ENCODE measurements around the gene DGKG.

DGKG gene

DNA sequence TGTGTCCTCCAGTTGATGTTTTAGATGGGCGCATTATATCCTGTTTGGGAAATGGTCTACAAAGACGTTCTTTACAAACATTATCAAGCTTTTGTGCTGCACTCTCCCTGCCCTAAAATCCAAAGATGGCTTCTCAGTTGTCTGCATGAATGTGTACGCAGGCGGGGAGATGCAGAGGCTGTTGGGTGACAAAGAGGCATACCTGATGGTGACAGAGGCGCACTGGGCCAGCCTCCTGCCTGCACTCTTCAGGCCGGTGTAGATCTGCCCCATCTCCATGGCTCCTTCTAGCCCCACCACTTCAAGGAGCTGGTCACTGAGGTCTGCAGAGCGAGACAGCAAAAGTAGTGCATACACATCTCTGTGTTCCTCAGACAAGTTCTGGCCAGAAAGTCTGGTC lies 197.3 kb downstream of the DGKG start:
- DNase-seq (ENCODE audit: low spot score): no peak
- H3K36me3 ChIP-seq (ENCODE audit: low read depth): no peaks in the 10 kb centered on the region
- no peak for ATAC-seq (ENCODE audit: low read depth)
- H3K9me3 ChIP-seq (ENCODE audit: severe bottlenecking): no peaks in the 10 kb centered on the region
- no peak overlapping the region for H3K27ac ChIP-seq (ENCODE audit: poor library complexity, severe bottlenecking)
- H3K27me3 ChIP-seq (ENCODE audit: insufficient read depth, poor library complexity, severe bottlenecking): peaks cover 6% of the 10 kb centered on the region
- TF ChIP-seq, protein P1, sequence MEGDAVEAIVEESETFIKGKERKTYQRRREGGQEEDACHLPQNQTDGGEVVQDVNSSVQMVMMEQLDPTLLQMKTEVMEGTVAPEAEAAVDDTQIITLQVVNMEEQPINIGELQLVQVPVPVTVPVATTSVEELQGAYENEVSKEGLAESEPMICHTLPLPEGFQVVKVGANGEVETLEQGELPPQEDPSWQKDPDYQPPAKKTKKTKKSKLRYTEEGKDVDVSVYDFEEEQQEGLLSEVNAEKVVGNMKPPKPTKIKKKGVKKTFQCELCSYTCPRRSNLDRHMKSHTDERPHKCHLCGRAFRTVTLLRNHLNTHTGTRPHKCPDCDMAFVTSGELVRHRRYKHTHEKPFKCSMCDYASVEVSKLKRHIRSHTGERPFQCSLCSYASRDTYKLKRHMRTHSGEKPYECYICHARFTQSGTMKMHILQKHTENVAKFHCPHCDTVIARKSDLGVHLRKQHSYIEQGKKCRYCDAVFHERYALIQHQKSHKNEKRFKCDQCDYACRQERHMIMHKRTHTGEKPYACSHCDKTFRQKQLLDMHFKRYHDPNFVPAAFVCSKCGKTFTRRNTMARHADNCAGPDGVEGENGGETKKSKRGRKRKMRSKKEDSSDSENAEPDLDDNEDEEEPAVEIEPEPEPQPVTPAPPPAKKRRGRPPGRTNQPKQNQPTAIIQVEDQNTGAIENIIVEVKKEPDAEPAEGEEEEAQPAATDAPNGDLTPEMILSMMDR (IDR thresholded peaks at IDR 0.05; ENCODE audit: poor library complexity, severe bottlenecking): no peak
- no peak overlapping the region for H3K4me3 ChIP-seq (ENCODE audit: severe bottlenecking)
- no peaks in the 10 kb centered on the region for H3K4me1 ChIP-seq (ENCODE audit: insufficient read depth, poor library complexity, severe bottlenecking)

DNA sequence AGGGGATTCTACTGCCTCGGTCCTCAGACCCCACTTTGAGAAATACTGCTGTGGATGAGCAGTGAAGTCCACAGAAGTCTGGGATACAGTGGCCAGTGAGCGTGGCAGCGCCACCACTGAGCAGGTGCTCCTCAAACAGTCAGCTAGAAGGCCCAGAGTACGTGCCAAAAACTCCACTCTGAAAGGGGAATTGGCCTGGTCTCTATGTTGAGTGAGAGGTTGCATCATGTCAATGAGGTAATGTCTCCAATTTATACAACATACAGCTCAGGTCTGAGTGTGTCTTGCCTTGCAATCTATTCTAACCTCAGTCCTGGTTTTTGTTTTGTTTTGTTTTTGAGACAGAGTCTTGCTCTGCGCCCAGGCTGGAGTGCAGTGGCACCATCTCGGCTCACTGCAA lies 199.8 kb downstream of the DGKG start:
- DNase-seq (ENCODE audit: low spot score) (no peak), ATAC-seq (ENCODE audit: low read depth) (no peak)
- H3K27me3 ChIP-seq (ENCODE audit: insufficient read depth, poor library complexity, severe bottlenecking): peaks cover 6% of the 10 kb centered on the region
- no peaks in the 10 kb centered on the region for H3K4me1 ChIP-seq (ENCODE audit: insufficient read depth, poor library complexity, severe bottlenecking)
- H3K36me3 ChIP-seq (ENCODE audit: low read depth): no peaks in the 10 kb centered on the region
- TF ChIP-seq, protein P1 (IDR thresholded peaks at IDR 0.05; ENCODE audit: poor library complexity, severe bottlenecking): no peak
- H3K27ac ChIP-seq (ENCODE audit: poor library complexity, severe bottlenecking): no peak overlapping the region
- no peaks in the 10 kb centered on the region for H3K9me3 ChIP-seq (ENCODE audit: severe bottlenecking)
- H3K4me3 ChIP-seq (ENCODE audit: severe bottlenecking): no peak overlapping the region

- no peak for ATAC-seq (ENCODE audit: low read depth)
- Histone ChIP-seq H3K9me3 (ENCODE audit: severe bottlenecking) (no peaks in the 10 kb centered on the region), H3K4me1 (ENCODE audit: insufficient read depth, poor library complexity, severe bottlenecking) (no peaks in the 10 kb centered on the region), H3K27ac (ENCODE audit: poor library complexity, severe bottlenecking) (no peak overlapping the region), H3K4me3 (ENCODE audit: severe bottlenecking) (no peak overlapping the region), H3K36me3 (ENCODE audit: low read depth) (no peaks in the 10 kb centered on the region), H3K27me3 (ENCODE audit: insufficient read depth, poor library complexity, severe bottlenecking) (peaks cover 4% of the 10 kb centered on the region)
- TF ChIP-seq, protein P1 (IDR thresholded peaks at IDR 0.05; ENCODE audit: poor library complexity, severe bottlenecking): no peak
- DNase-seq (ENCODE audit: low spot score): no peak
Measured at GRCh38 chr3:186160691-186161243, 201.3 kb downstream of the DGKG start.

GRCh38 chr3:186154641-186155040 lies 207.4 kb downstream of the DGKG start:
- Histone ChIP-seq H3K4me3 (ENCODE audit: severe bottlenecking) (no peak overlapping the region), H3K27me3 (ENCODE audit: insufficient read depth, poor library complexity, severe bottlenecking) (no peaks in the 10 kb centered on the region), H3K36me3 (ENCODE audit: low read depth) (no peaks in the 10 kb centered on the region), H3K27ac (ENCODE audit: poor library complexity, severe bottlenecking) (no peak overlapping the region), H3K4me1 (ENCODE audit: insufficient read depth, poor library complexity, severe bottlenecking) (no peaks in the 10 kb centered on the region), H3K9me3 (ENCODE audit: severe bottlenecking) (no peaks in the 10 kb centered on the region)
- TF ChIP-seq, protein P1 (IDR thresholded peaks at IDR 0.05; ENCODE audit: poor library complexity, severe bottlenecking): no peak
- DNase-seq (ENCODE audit: low spot score) (no peak), ATAC-seq (ENCODE audit: low read depth) (no peak)

DNA sequence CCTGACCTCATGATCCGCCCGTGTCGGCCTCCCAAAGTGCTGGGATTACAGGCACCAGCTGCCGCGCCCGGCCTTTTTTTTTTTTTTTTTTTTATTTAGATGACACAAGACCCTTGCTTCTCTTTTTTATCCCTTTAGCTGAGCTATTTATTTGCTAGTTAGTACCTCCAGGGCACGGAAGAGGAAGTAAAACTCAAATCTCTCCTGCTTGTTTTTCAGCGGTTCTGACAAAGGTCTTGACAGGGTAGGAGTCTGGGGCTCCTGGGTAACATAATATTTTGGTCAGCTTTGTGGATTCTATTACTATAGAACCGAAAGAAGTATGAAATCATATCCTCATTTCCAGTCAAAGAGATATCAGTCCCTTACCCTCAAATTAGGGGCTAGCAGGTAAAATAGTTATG lies 209.1 kb downstream of the DGKG start:
- Histone ChIP-seq H3K36me3 (ENCODE audit: low read depth) (no peaks in the 10 kb centered on the region), H3K27me3 (ENCODE audit: insufficient read depth, poor library complexity, severe bottlenecking) (no peaks in the 10 kb centered on the region), H3K9me3 (ENCODE audit: severe bottlenecking) (no peaks in the 10 kb centered on the region), H3K4me3 (ENCODE audit: severe bottlenecking) (no peak overlapping the region), H3K27ac (ENCODE audit: poor library complexity, severe bottlenecking) (no peak overlapping the region), H3K4me1 (ENCODE audit: insufficient read depth, poor library complexity, severe bottlenecking) (no peaks in the 10 kb centered on the region)
- DNase-seq (ENCODE audit: low spot score) (no peak), ATAC-seq (ENCODE audit: low read depth) (no peak)
- TF ChIP-seq, protein P1 (IDR thresholded peaks at IDR 0.05; ENCODE audit: poor library complexity, severe bottlenecking): no peak

Measured in RWPE2 (cell line).